ENCODE results near the gene ATG7. TPM values are rescaled to one million over a fixed set of nuclear protein-coding genes. Genes with fewer than 3 reads are reported as not detected.

Gene ATG7
- total and polyA plus RNA-seq, 11 donors: 4.4 to 45.1 (median 14.4) TPM

DNA sequence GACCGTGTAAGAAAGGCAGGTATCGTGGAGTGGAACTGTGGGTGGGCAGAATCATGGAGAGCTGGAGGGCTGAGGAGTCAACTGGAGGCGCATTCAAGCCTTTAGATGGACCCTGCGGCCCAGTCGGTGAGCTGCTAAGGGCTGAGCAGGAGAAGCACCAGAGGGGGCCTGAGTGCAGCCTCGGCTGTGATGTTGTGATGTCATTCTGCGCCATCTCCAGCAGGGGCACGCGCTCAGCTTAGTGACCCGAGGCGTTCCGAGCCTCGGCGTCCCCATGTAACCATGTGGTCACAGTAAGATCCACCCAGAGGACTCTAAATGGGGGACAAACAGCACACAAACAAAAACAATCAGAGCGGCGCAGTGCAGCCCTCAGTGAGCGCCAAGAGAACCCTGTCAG, 294.7 kb downstream of the ATG7 start:
- TF ChIP-seq, protein P1, sequence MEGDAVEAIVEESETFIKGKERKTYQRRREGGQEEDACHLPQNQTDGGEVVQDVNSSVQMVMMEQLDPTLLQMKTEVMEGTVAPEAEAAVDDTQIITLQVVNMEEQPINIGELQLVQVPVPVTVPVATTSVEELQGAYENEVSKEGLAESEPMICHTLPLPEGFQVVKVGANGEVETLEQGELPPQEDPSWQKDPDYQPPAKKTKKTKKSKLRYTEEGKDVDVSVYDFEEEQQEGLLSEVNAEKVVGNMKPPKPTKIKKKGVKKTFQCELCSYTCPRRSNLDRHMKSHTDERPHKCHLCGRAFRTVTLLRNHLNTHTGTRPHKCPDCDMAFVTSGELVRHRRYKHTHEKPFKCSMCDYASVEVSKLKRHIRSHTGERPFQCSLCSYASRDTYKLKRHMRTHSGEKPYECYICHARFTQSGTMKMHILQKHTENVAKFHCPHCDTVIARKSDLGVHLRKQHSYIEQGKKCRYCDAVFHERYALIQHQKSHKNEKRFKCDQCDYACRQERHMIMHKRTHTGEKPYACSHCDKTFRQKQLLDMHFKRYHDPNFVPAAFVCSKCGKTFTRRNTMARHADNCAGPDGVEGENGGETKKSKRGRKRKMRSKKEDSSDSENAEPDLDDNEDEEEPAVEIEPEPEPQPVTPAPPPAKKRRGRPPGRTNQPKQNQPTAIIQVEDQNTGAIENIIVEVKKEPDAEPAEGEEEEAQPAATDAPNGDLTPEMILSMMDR (IDR thresholded peaks at IDR 0.05): no peak
- no peak for TF ChIP-seq POLR2A (IDR thresholded peaks at IDR 0.05)

GRCh38 chr3:11567516-11568467, 295.6 kb downstream of the ATG7 start:
- peak in 2 of 4 donors; percentile 4 to 7 for ATAC-seq
- TF ChIP-seq POLR2A (IDR thresholded peaks at IDR 0.05): no peak
- TF ChIP-seq, protein P1 (IDR thresholded peaks at IDR 0.05): no peak
- no peaks in the 10 kb centered on the region for H3K9me3 ChIP-seq

More for the DNA sequence above, 294.7 kb downstream of the ATG7 start:
- intact Hi-C loops (cut with DNase I): loop anchor here in 7 of 10 donors (5.0 to 10.0 kb wide), 5 partner anchors 35 to 182 kb away; partner anchors contain the start of gene VGLL4 (in 5 of the 7)
- no peaks in the 10 kb centered on the region for H3K9me3 ChIP-seq
- peaks cover 0 to 51% (median 30%) of the 10 kb centered on the region in 9 donors for H3K36me3 ChIP-seq
- no peak for ATAC-seq
- H3K4me1 ChIP-seq: peaks cover 9 to 95% (median 75%) of the 10 kb centered on the region in 12 donors
- no peak for DNase-seq
- H3K27ac ChIP-seq: peak overlapping the region in 6 of 12 donors; percentile 74 to 96 (median 88)
- WGBS, 4 donors: 86 to 91% (median 88%) methylated on average over 15 to 17 of the region's 17 CpGs
- H3K27me3 ChIP-seq: no peaks in the 10 kb centered on the region
- no peak overlapping the region for H3K4me3 ChIP-seq

DNA sequence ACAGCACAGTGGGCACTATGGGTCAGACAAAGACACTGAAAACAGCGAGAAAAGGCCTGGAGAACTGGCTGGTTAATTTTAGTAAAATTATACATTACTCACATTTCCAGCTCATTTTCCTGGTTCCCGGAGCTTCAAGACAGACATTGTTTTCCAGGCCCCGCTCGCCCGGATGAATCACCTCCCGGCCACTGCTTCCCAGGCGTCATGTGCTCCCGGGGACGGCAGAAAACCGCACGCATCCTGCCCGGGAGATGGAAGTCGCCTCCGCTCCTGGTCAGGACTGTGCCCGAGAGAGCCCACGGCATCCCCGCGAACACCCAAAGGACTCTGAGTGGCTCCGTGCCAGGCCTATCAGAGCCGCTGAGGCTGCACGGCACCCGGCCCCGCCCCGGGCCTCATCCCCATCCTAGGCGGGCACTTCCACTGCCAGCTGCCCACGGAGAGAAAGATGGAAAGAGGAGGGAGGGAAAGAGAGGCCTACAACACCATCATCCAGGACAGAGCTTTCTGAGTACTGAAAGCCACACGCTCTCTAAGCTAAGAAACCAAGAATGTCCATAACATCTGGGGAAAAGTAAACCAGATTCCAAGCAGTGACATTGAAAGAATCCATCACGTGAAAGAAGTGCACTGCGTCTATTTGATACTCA, 296.4 kb downstream of the ATG7 start:
- Histone ChIP-seq H3K4me1 (peaks cover 9 to 82% (median 59%) of the 10 kb centered on the region in 12 donors), H3K27me3 (no peaks in the 10 kb centered on the region), H3K27ac (peak overlapping the region; percentile 18 to 96 (median 86)), H3K4me3 (peak overlapping the region in 9 of 12 donors; percentile 22 to 48 (median 32)), H3K36me3 (peaks cover 0 to 41% (median 18%) of the 10 kb centered on the region in 9 donors), H3K9me3 (no peaks in the 10 kb centered on the region)
- WGBS, 4 donors: 23 to 36% (median 30%) methylated on average over 25 to 29 of the region's 29 CpGs
- TF ChIP-seq, protein P1 (IDR thresholded peaks at IDR 0.05): no peak
- DNase-seq: peak; percentile 79 to 90 (median 81)
- ATAC-seq: peak; percentile 37 to 76 (median 68)
- intact Hi-C loops (cut with DNase I): loop anchor here in 8 of 10 donors (2.0 to 10.0 kb wide), 6 partner anchors 34 to 184 kb away; partner anchors contain the start of gene VGLL4 (in 6 of the 8)

More at GRCh38 chr3:11567516-11568467, 295.6 kb downstream of the ATG7 start:
- Histone ChIP-seq H3K27ac (peak overlapping the region; percentile 18 to 96 (median 86)), H3K36me3 (peaks cover 0 to 49% (median 26%) of the 10 kb centered on the region in 9 donors), H3K4me3 (peak overlapping the region in 8 of 12 donors; percentile 24 to 48 (median 33)), H3K27me3 (no peaks in the 10 kb centered on the region), H3K4me1 (peaks cover 9 to 86% (median 66%) of the 10 kb centered on the region in 12 donors)
- no peak for DNase-seq
- 82 to 85% (median 84%) methylated on average over 21 to 27 of the region's 27 CpGs for WGBS, 4 donors
- intact Hi-C loops (cut with DNase I): loop anchor here in 8 of 10 donors (2.0 to 10.0 kb wide), 6 partner anchors 35 to 183 kb away; partner anchors contain the start of gene VGLL4 (in 6 of the 8)

Measured in heart left ventricle (tissue), 16 donors.